Immature natural killer cell (primary cell): ENCODE data around the gene RETREG3. TPM values are rescaled to one million over a fixed set of nuclear protein-coding genes. Genes with fewer than 3 reads are reported as not detected.
"Not testable (repeated sequence)": the region's sequence is repeated elsewhere in the genome, so short reads cannot be mapped to it uniquely, and the experiment has no call there.

Source experiments
- DNase-seq, 3 donors: peaks; one replicate each; pipeline ENCODE4 v3.0.0; 2022; ENCODE audit warnings: mixed read lengths in 1 of 3
- H3K27ac Mint-ChIP-seq, 6 donors: one replicate each; pipeline ENCODE4 v1.8.0; 2020; ENCODE audit warnings: mixed read lengths in 6 of 6, mild to moderate bottlenecking in 5 of 6, inconsistent platforms in 4 of 6, moderate library complexity in 3 of 6
- H3K27me3 Mint-ChIP-seq, 3 donors: one replicate each; pipeline ENCODE4 v1.8.0; 2020 to 2021; ENCODE audit warnings: low read depth in 3 of 3, mild to moderate bottlenecking in 3 of 3, mixed read lengths in 3 of 3, moderate library complexity in 3 of 3, inconsistent platforms in 1 of 3
- H3K36me3 Mint-ChIP-seq, 3 donors: one replicate each; pipeline ENCODE4 v1.8.0; 2020; ENCODE audit warnings: mixed read lengths in 3 of 3, inconsistent platforms in 2 of 3, mild to moderate bottlenecking in 2 of 3
- H3K4me1 Mint-ChIP-seq, 2 donors: one replicate each; pipeline ENCODE4 v1.8.0; 2020; ENCODE audit warnings: inconsistent platforms in 2 of 2, mild to moderate bottlenecking in 2 of 2, mixed read lengths in 2 of 2, moderate library complexity in 1 of 2
- H3K4me3 Mint-ChIP-seq, 5 donors: one replicate each; pipeline ENCODE4 v1.8.0; 2020; ENCODE audit warnings: mild to moderate bottlenecking in 5 of 5, mixed read lengths in 5 of 5, inconsistent platforms in 3 of 5, moderate library complexity in 3 of 5
- H3K9me3 Mint-ChIP-seq, 6 donors: one replicate each; pipeline ENCODE4 v1.8.0; 2020; ENCODE audit warnings: mild to moderate bottlenecking in 6 of 6, mixed read lengths in 6 of 6, inconsistent platforms in 4 of 6, moderate library complexity in 3 of 6
- polyA plus RNA-seq, 3 donors: library from polyadenylated mRNA; unstranded; fragments of 300-500 nt; fragmentation: Illumina TruSeq; gene quantifications; one replicate each; pipeline ENCODE4 v1.2.3, GENCODE V29; 2021

Gene RETREG3
- polyA plus RNA-seq, 3 donors from 2014 or later = 132 to 168 (median 133) TPM

DNA sequence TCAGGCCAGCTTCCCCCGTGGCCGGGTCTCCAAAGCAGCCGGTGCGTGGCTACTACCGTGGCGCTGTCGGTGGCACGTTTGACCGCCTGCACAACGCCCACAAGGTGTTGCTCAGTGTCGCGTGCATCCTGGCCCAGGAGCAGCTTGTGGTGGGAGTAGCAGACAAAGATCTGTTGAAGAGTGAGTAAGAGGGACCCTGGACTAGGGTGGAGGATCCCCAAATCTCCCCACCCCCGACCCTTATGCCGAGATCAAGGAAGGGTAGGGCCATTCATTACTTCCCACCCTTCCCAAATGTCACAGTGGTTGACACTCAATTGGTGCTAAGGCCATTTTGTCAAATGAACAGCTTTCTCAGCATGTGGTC lies 46.0 kb downstream of the RETREG3 start:
- Mint-ChIP-seq H3K27me3 (peaks cover 17 to 25% (median 22%) of the 10 kb centered on the region in 3 donors), H3K27ac (peak overlapping the region in 5 of 6 donors; percentile 69 to 97 (median 85)), H3K36me3 (peaks cover 0 to 9% (median 0%) of the 10 kb centered on the region in 3 donors), H3K4me3 (peak overlapping the region; percentile 91 to 95 (median 92)), H3K4me1 (peaks cover 47 to 49% of the 10 kb centered on the region in 2 donors), H3K9me3 (no peaks in the 10 kb centered on the region)
- no peak for DNase-seq

- DNase-seq = no peak
- H3K4me3 Mint-ChIP-seq = peak overlapping the region; percentile 91 to 95 (median 92)
- peak overlapping the region; percentile 85 to 97 (median 94) for H3K27ac Mint-ChIP-seq
- H3K9me3 Mint-ChIP-seq = no peaks in the 10 kb centered on the region
- peaks cover 43 to 44% of the 10 kb centered on the region in 2 donors for H3K4me1 Mint-ChIP-seq
- peaks cover 17 to 24% (median 22%) of the 10 kb centered on the region in 3 donors for H3K27me3 Mint-ChIP-seq
- H3K36me3 Mint-ChIP-seq = peaks cover 0 to 6% (median 0%) of the 10 kb centered on the region in 3 donors
Measured at GRCh38 chr17:42562388-42563142, 46.6 kb downstream of the RETREG3 start.

DNA sequence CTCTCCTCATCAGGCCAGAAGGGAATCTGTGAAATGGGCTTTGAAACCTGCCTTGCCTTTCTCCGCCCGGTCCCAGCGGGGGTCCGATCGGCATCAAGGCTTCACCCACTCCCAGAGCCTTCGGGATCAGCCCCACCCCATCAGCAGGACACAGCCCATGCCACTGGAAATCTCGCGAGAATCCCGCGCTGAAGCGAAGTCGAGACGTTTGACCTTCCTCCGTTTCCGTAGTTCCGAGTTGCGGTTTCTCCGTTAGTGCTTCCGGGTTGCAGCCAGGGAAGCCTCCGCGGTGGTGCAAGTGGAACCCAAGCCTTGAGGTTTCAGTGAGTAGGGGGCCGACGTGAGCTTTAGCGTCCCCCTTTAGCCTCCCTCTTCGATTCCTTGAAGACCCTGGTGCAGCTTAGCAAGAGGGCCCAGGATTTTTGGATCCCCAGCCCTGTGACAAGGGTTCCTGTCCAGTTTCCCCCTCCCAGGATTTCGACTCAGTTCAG lies 47.2 kb downstream of the RETREG3 start, which contains the start of gene COASY:
Gene COASY (plus strand): TSS at position 252 of the 491 bp plus-strand sequence. CDS start 475 bp downstream, outside the sequence.
- no peaks in the 10 kb centered on the region for H3K9me3 Mint-ChIP-seq

DNA sequence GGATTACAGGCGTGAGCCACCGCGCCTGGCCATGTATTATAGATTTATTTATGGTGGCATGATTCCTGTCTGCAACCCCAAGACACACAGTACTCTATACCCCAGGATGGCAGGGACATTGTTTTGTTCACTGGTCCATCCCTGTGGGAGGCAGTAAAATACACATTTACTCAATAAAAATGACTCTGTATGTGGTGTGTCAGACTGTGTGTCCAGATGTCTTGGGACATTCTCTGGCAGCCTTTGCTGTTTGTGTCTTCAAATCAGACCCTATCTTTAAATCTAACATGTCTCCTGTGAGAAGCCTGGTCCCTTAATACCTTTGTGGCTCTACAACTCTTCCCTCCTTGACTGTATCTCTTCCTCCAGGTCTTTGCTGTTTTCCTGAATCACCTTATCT lies 48.9 kb downstream of the RETREG3 start:
- Mint-ChIP-seq H3K9me3 (no peaks in the 10 kb centered on the region), H3K27ac (peak overlapping the region in 3 of 6 donors; percentile 8 to 88 (median 22)), H3K4me3 (peak overlapping the region in 3 of 5 donors; percentile 62 to 77 (median 72)), H3K4me1 (peaks cover 36 to 37% of the 10 kb centered on the region in 2 donors), H3K27me3 (peaks cover 8 to 13% (median 11%) of the 10 kb centered on the region in 3 donors), H3K36me3 (peaks cover 0 to 6% (median 0%) of the 10 kb centered on the region in 3 donors)
- DNase-seq = no peak

More for the DNA sequence above, 47.2 kb downstream of the RETREG3 start, which contains the start of gene COASY:
- H3K4me3 Mint-ChIP-seq = peak within 1 kb of the TSS; percentile 91 to 95 (median 92)
- peaks cover 15 to 18% (median 18%) of the 10 kb centered on the region in 3 donors for H3K27me3 Mint-ChIP-seq
- H3K36me3 Mint-ChIP-seq = peaks cover 0 to 6% (median 0%) of the 10 kb centered on the region in 3 donors
- H3K27ac Mint-ChIP-seq = peak within 1 kb of the TSS; percentile 85 to 97 (median 94)
- H3K4me1 Mint-ChIP-seq = peaks cover 40 to 42% of the 10 kb centered on the region in 2 donors
- peak; percentile 88 to 92 (median 91) for DNase-seq

DNA sequence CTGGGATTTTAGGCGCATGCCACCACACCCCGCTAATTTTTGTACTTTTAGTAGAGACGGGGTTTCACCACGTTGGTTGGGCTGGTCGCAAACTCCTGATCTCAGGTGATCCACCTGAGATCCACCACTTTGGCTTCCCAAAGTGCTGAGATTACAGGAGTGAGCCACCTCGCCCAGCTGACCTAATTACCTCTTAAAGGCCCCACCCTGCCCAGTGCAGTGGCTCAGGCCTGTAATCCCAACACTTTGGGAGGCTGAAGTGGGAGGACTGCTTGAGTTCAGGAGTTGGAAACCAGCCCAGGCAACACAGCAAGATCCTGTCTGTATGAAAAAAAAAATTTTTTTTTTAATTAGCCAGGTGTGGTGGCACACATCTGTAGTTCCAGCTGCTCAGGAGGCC lies 50.1 kb downstream of the RETREG3 start:
- Mint-ChIP-seq H3K4me1 (peaks cover 40 to 47% of the 10 kb centered on the region in 2 donors), H3K36me3 (peaks cover 0 to 6% (median 0%) of the 10 kb centered on the region in 3 donors), H3K27ac (no peak overlapping the region), H3K9me3 (no peaks in the 10 kb centered on the region), H3K27me3 (peaks cover 8 to 19% (median 13%) of the 10 kb centered on the region in 3 donors), H3K4me3 (no peak overlapping the region)
- DNase-seq = no peak

DNA sequence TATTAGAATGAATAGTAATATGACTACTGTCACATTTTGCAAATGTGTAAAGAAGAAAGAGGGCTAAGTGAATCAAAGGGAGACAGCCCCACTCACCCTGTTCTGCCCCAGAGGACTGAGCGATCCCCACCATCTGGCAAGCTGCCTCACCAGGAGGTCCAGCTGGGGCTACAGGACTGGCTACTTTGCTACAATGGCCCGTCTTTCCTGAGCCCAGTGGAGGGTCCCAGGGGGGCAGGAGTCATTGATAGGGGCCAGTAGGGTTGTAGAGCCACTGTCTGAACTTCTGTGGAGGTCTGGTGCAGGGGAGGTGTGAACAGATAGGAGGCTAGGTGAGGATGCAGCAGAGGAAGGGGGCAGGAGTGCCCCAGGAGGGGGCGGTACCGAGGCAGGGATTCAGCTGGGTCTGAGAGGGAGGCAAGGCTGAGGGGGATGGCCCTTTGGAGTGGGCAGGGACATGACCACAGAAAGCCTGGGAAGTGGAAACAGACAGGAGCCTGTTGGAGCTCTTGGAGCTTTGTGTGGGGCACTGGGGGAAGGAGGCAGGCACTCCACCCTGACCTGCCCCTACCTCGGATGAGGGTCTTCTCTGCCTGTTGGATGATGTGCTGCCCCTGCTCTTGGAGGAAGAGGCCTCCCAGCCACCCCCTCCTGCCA lies 53.1 kb downstream of the RETREG3 start:
- not testable (repeated sequence) for H3K36me3 Mint-ChIP-seq, DNase-seq, H3K27me3 Mint-ChIP-seq, H3K9me3 Mint-ChIP-seq
- Mint-ChIP-seq H3K27ac (peak overlapping the region in 2 of 6 donors; percentile 7 to 91), H3K4me3 (peak overlapping the region in 1 of 5 donors; percentile 50), H3K4me1 (peaks cover 21 to 23% of the 10 kb centered on the region in 2 donors)

GRCh38 chr17:42555122-42555622 lies 54.0 kb downstream of the RETREG3 start:
- Mint-ChIP-seq H3K27me3 (peaks cover 0 to 8% (median 6%) of the 10 kb centered on the region in 3 donors), H3K4me1 (peaks cover 15 to 23% of the 10 kb centered on the region in 2 donors), H3K27ac (peak overlapping the region; percentile 82 to 93 (median 91)), H3K4me3 (peak overlapping the region; percentile 85 to 90 (median 88)), H3K9me3 (no peaks in the 10 kb centered on the region), H3K36me3 (no peaks in the 10 kb centered on the region)
- DNase-seq = no peak

DNA sequence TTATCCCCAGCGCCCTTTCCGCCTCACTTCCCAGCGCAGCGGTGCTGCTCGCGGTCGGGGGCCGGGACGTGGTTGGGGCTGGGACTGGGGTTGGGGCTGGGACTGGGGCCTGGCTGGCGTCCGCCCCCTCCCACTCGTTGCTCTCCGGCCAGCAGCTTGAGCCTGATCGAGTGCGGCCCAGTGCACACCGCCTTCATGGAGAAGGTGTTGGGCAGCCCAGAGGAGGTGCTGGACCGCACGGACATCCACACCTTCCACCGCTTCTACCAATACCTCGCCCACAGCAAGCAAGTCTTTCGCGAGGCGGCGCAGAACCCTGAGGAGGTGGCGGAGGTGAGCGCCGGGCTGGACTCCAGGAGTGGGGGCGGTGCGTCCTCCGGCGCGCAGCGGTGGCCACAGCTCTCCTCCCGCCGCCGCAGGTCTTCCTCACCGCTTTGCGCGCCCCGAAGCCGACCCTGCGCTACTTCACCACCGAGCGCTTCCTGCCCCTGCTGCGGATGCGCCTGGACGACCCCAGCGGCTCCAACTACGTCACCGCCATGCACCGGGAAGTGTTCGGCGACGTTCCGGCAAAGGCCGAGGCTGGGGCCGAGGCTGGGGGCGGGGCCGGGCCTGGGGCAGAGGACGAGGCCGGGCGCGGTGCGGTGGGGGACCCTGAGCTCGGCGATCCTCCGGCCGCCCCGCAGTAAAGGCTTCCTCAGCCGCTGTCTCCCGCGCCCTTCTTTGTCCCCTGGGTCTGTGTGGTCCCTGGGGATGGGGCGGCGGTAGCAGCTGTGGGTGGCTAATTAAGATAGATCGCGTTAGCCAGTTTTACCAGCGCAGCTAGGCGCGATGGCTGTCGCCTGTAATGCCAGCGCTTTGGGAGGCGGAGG lies 54.7 kb downstream of the RETREG3 start:
- no peaks in the 10 kb centered on the region for H3K36me3 Mint-ChIP-seq
- H3K27ac Mint-ChIP-seq = peak overlapping the region; percentile 82 to 93 (median 91)
- H3K27me3 Mint-ChIP-seq = peaks cover 0 to 8% (median 4%) of the 10 kb centered on the region in 3 donors
- DNase-seq = peak; percentile 85 to 87 (median 87)
- peaks cover 15 to 21% of the 10 kb centered on the region in 2 donors for H3K4me1 Mint-ChIP-seq
- peak overlapping the region; percentile 85 to 90 (median 88) for H3K4me3 Mint-ChIP-seq
- no peaks in the 10 kb centered on the region for H3K9me3 Mint-ChIP-seq

GRCh38 chr17:42553866-42554249 lies 55.3 kb downstream of the RETREG3 start:
- peak in 1 of 3 donors; percentile 26 for DNase-seq
- Mint-ChIP-seq H3K4me1 (peaks cover 20 to 25% of the 10 kb centered on the region in 2 donors), H3K36me3 (no peaks in the 10 kb centered on the region), H3K27me3 (peaks cover 0 to 8% (median 4%) of the 10 kb centered on the region in 3 donors), H3K9me3 (no peaks in the 10 kb centered on the region), H3K27ac (peak overlapping the region; percentile 82 to 93 (median 91)), H3K4me3 (peak overlapping the region; percentile 85 to 90 (median 88))

DNA sequence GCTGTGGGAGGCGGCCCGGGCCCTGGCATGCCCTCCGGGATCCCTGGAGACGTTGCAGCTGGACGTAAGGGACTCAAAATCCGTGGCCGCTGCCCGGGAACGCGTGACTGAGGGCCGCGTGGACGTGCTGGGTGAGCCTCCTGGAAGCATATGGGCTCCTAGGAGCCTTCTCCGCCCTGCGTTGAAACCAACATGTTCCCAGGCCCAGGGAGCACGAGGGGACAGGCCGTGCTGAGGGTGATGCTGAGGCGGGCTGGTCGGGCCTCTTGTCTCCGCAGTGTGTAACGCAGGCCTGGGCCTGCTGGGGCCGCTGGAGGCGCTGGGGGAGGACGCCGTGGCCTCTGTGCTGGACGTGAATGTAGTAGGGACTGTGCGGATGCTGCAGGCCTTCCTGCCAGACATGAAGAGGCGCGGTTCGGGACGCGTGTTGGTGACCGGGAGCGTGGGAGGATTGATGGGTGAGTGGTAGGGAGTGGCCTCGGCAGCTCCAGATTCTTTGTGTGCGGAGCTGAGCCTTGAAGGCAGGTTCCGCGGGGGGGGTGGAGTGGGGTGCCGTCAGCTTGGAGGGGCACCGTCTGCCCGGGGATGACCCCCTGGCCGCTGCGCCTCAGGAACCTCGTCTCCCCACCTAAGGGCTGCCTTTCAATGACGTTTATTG lies 55.9 kb downstream of the RETREG3 start:
- H3K4me1 Mint-ChIP-seq = peaks cover 23 to 28% of the 10 kb centered on the region in 2 donors
- no peak for DNase-seq
- peak overlapping the region; percentile 85 to 90 (median 88) for H3K4me3 Mint-ChIP-seq
- H3K27ac Mint-ChIP-seq = peak overlapping the region; percentile 55 to 93 (median 91)
- no peaks in the 10 kb centered on the region for H3K9me3 Mint-ChIP-seq
- H3K27me3 Mint-ChIP-seq = peaks cover 0 to 8% (median 4%) of the 10 kb centered on the region in 3 donors
- H3K36me3 Mint-ChIP-seq = no peaks in the 10 kb centered on the region

DNA sequence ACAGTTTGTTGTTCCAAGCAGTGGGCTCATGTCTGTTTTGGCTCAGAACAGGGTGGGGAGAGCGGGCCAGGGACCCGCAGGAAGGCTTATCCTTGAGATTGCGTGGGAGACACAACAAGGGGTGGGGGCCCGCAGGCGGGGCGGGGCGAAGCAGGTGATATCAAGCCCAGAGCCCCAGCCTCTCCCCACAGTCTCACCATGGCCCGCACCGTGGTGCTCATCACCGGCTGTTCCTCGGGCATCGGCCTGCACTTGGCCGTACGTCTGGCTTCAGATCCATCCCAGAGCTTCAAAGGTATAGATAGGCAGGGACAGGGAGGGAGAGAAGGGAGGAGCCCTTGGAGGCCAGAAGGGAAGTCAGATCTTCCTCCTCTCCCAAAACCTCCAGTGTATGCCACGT lies 56.4 kb downstream of the RETREG3 start, which contains the start of gene HSD17B1:
Gene HSD17B1 (plus strand): TSS at position 188 of the 400 bp plus-strand sequence. CDS start 11 bp downstream, at position 199.
- H3K27me3 Mint-ChIP-seq, H3K36me3 Mint-ChIP-seq, DNase-seq, H3K9me3 Mint-ChIP-seq: not testable (repeated sequence)
- H3K4me1 Mint-ChIP-seq = peaks cover 23 to 28% of the 10 kb centered on the region in 2 donors
- peak within 1 kb of the TSS; percentile 55 to 93 (median 91) for H3K27ac Mint-ChIP-seq
- peak within 1 kb of the TSS; percentile 85 to 90 (median 88) for H3K4me3 Mint-ChIP-seq
